Measurements from ENCODE around the gene PDE5A. TPM values are rescaled to one million over a fixed set of nuclear protein-coding genes. Genes with fewer than 3 reads are reported as not detected.

PDE5A gene
- polyA plus RNA-seq, 1 donor (not counting 4 experiments of a cell fraction or from before 2014, with no cell fraction given): 3.6 TPM

DNA sequence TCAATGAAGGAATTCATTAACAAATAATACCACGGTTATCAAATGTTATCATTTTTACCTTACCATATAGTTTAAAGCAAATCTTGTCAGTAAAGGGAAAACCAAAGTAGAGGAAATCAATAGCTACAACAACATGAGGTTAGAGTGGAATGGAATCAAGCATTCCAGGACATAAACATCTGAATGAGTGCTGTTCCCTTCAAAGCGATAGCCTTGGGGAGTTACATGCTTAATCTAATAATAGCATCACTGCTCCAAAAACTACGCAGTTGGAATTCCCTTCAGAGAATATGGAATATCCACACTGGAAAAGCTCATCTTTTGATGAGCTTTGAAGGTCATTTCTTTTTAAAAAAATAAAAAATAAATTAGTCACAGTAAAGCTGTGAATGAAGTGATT lies 31.2 kb downstream of the PDE5A start:
- Histone ChIP-seq H3K27ac (ENCODE audit: control insufficient read depth, insufficient read depth, low read length) (no peak overlapping the region), H3K4me1 (ENCODE audit: control insufficient read depth, extremely low read depth, insufficient read depth, low read length) (no peaks in the 10 kb centered on the region), H3K36me3 (ENCODE audit: control insufficient read depth in 2 of 2, extremely low read depth in 1 of 2, insufficient read depth in 2 of 2, low read length in 2 of 2) (no peaks in the 10 kb centered on the region), H3K9me3 (ENCODE audit: control insufficient read depth, low read depth, low read length) (no peaks in the 10 kb centered on the region), H3K27me3 (ENCODE audit: control insufficient read depth, extremely low read depth, insufficient read depth, low read length) (no peaks in the 10 kb centered on the region), H4K20me1 (ENCODE audit: control insufficient read depth, extremely low read depth, insufficient read depth, low read length) (no peaks in the 10 kb centered on the region), H3K4me3 (ENCODE audit: control insufficient read depth in 2 of 3, extremely low read depth in 1 of 3, insufficient read depth in 2 of 3, low read depth in 1 of 3, low read length in 3 of 3) (no peak overlapping the region), H3K4me2 (ENCODE audit: control insufficient read depth, extremely low read depth, insufficient read depth, low read depth, low read length) (no peak overlapping the region), H3K79me2 (ENCODE audit: control insufficient read depth, insufficient read depth, low read length) (no peaks in the 10 kb centered on the region), H2AFZ (ENCODE audit: control insufficient read depth, low read length) (no peak overlapping the region), H3K9me1 (ENCODE audit: control insufficient read depth, extremely low read depth, insufficient read depth, low read length) (no peaks in the 10 kb centered on the region), H3K9ac (ENCODE audit: control insufficient read depth, extremely low read depth, insufficient read depth, low read length) (no peak overlapping the region)
- dilution Hi-C loops (cut with MboI; ENCODE audit: extremely low pct_ligation_motif_present, low sequenced_read_pairs): no loop called here
- TF ChIP-seq, protein P1, sequence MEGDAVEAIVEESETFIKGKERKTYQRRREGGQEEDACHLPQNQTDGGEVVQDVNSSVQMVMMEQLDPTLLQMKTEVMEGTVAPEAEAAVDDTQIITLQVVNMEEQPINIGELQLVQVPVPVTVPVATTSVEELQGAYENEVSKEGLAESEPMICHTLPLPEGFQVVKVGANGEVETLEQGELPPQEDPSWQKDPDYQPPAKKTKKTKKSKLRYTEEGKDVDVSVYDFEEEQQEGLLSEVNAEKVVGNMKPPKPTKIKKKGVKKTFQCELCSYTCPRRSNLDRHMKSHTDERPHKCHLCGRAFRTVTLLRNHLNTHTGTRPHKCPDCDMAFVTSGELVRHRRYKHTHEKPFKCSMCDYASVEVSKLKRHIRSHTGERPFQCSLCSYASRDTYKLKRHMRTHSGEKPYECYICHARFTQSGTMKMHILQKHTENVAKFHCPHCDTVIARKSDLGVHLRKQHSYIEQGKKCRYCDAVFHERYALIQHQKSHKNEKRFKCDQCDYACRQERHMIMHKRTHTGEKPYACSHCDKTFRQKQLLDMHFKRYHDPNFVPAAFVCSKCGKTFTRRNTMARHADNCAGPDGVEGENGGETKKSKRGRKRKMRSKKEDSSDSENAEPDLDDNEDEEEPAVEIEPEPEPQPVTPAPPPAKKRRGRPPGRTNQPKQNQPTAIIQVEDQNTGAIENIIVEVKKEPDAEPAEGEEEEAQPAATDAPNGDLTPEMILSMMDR (optimal IDR thresholded peaks at IDR 0.05 in 1 of 3, IDR thresholded peaks at IDR 0.05 in 1 of 3, conservative IDR thresholded peaks at IDR 0.05 in 1 of 3; ENCODE audit: extremely low read depth in 1 of 3, insufficient read depth in 2 of 3, low read length in 3 of 3): no peak
- no peak for TF ChIP-seq EZH2 (IDR thresholded peaks at IDR 0.05; ENCODE audit: low read length)
- DNase-seq (ENCODE audit: low read depth, low spot score) (no peak), FAIRE-seq (no peak)

DNA sequence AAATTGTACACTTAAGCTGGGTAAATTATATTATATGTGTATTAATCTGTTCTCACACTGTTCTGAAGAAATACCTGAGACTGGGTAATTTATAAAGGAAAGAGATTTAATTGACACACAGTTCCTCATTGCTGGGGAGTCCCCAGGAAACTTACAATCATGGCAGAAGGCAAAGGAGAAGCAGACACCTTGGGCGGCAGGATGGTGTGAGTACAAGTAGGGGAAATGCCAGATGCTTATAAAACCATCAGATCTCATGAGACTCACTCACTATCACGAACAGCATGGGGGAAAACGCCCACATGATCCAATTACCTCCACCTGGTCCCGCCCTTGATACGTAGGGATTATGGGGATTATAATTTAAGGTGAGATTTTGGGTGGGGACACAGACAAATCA lies 34.9 kb downstream of the PDE5A start:
- dilution Hi-C loops (cut with MboI; ENCODE audit: extremely low pct_ligation_motif_present, low sequenced_read_pairs): no loop called here

More for the DNA sequence above, 34.9 kb downstream of the PDE5A start:
- FAIRE-seq: no peak
- TF ChIP-seq EZH2 (IDR thresholded peaks at IDR 0.05; ENCODE audit: low read length): no peak
- TF ChIP-seq, protein P1 (optimal IDR thresholded peaks at IDR 0.05 in 1 of 3, IDR thresholded peaks at IDR 0.05 in 1 of 3, conservative IDR thresholded peaks at IDR 0.05 in 1 of 3; ENCODE audit: extremely low read depth in 1 of 3, insufficient read depth in 2 of 3, low read length in 3 of 3): no peak
- H2AFZ ChIP-seq (ENCODE audit: control insufficient read depth, low read length): no peak overlapping the region
- no peaks in the 10 kb centered on the region for H3K4me1 ChIP-seq (ENCODE audit: control insufficient read depth, extremely low read depth, insufficient read depth, low read length)
- no peak overlapping the region for H3K4me3 ChIP-seq (ENCODE audit: control insufficient read depth in 2 of 3, extremely low read depth in 1 of 3, insufficient read depth in 2 of 3, low read depth in 1 of 3, low read length in 3 of 3)
- no peaks in the 10 kb centered on the region for H3K36me3 ChIP-seq (ENCODE audit: control insufficient read depth in 2 of 2, extremely low read depth in 1 of 2, insufficient read depth in 2 of 2, low read length in 2 of 2)
- no peaks in the 10 kb centered on the region for H3K27me3 ChIP-seq (ENCODE audit: control insufficient read depth, extremely low read depth, insufficient read depth, low read length)
- no peaks in the 10 kb centered on the region for H3K9me1 ChIP-seq (ENCODE audit: control insufficient read depth, extremely low read depth, insufficient read depth, low read length)
- H3K9ac ChIP-seq (ENCODE audit: control insufficient read depth, extremely low read depth, insufficient read depth, low read length): no peak overlapping the region
- no peaks in the 10 kb centered on the region for H4K20me1 ChIP-seq (ENCODE audit: control insufficient read depth, extremely low read depth, insufficient read depth, low read length)
- no peaks in the 10 kb centered on the region for H3K79me2 ChIP-seq (ENCODE audit: control insufficient read depth, insufficient read depth, low read length)
- H3K9me3 ChIP-seq (ENCODE audit: control insufficient read depth, low read depth, low read length): no peaks in the 10 kb centered on the region
- DNase-seq (ENCODE audit: low read depth, low spot score): no peak
- no peak overlapping the region for H3K27ac ChIP-seq (ENCODE audit: control insufficient read depth, insufficient read depth, low read length)
- H3K4me2 ChIP-seq (ENCODE audit: control insufficient read depth, extremely low read depth, insufficient read depth, low read depth, low read length): no peak overlapping the region

Data from keratinocyte (primary cell).